Amniotic stem cell (primary cell): Measurements from ENCODE around the gene CDH23.

ENCODE experiments used
- DNase-seq: peaks from one replicate; lab custom pipeline; 2025; lab: John Stamatoyannopoulos, UW

The CDH23 gene

GRCh38 chr10:71392791-71393781, 3.6 kb upstream of the CDH23 start:
- no peak for DNase-seq

DNA sequence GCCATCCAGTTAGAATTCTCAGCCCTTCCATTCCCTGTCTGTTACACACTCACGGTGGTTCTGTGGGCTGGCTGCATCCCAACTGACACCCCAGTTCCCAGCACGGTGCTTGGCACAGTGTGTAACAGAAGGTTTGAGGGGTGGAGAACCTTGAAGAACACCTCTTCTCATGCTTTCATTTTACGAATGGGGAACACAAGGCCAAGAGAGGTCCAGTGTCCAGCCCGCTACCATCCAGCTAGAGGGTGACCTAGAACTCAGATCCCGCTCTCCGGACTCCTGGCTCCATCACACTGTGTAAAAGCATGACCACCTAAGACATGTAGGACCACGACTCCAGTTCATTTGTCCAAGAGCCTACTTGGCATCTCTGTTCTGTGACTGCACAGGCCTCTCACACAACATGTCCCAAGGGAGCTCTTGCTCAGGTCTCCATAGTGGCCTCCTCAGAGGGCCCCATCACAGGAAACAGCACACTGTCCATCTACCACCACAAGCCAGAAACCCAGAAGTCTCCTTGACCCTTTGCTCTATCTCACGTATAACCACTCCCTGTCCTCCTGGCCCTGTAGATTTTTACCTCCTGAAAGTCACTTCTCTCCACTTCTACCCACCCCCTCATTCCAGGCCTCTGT, 2.8 kb upstream of the CDH23 start:
- no peak for DNase-seq

GRCh38 chr10:71394926-71395562, 1.7 kb upstream of the CDH23 start:
- DNase-seq, result no peak

GRCh38 chr10:71395621-71396020, 1.1 kb upstream of the CDH23 start:
- no peak for DNase-seq

DNA sequence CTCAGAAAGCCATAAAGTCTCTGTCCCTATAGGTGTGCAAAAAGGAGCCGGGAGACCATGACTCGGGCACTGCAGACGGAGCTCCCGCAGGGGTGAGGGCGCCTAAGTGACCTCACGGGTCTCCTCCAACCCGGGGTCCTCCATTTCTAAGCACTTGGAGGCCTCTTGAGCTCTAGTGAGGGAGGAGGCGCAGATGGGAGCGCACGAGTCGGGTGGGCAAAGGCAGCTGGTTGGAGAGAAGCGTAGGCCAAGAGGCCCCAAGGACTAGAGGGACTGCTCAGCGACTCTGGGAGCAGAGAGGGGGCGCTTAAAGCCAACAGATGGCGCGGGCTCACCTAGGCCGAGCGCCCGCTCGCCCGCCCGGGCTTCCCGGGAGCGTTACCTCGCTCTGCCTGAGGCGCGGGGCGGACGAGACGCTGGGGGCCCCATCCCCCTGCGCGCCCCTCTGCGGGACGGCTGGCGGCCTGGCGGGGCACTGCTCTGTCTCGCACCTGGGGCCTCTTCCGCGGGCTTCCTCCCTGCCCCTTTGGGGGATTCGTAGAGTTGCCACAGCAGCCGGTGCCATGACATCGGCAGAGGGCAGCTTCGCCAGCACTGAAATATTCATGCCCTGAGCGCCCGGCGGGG, 523 bp upstream of the CDH23 start:
- no peak for DNase-seq

GRCh38 chr10:71397296-71398212, 834 bp downstream of the CDH23 start:
- no peak for DNase-seq

DNA sequence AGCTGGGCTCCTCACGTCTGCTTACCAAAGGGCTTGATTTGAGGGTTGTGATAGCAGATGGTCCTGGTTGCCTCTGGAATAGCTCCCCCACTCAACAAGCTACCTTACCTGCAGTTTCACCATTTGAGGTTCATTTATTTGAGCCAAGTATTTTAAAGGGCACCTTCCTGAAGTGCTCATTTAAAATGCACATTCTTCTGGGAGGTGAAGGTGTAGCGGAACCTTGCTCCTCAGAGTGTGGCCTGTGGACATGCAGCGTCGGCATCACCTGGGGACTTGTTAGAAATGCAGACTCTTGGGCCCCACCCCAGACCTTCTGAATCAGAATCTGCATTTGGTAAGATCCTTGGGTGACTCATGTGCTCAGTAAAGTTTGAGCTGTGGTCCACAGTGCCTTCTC, 2.3 kb downstream of the CDH23 start:
- DNase-seq, result no peak

DNA sequence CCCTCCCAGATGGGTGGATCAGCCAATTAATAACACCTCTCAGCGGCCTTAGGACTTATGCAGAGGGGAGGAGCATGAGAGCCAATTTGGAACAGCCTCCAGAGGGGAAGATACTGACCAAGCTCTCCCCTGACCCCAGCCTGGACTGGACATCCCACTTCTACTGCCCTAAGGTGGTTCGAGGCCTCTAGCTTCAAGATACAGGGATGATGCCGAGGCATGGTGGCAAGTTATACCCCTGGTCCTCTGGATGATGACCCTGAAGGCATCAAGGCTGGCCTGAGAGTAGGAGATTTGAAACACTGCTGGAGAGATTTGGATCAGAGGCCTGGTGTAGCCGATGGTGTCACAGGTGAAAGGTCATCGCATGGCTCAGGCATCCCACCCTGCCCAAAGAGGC, 3.2 kb downstream of the CDH23 start:
- DNase-seq, result no peak

GRCh38 chr10:71401056-71401455, 4.3 kb downstream of the CDH23 start:
- DNase-seq, result no peak

DNA sequence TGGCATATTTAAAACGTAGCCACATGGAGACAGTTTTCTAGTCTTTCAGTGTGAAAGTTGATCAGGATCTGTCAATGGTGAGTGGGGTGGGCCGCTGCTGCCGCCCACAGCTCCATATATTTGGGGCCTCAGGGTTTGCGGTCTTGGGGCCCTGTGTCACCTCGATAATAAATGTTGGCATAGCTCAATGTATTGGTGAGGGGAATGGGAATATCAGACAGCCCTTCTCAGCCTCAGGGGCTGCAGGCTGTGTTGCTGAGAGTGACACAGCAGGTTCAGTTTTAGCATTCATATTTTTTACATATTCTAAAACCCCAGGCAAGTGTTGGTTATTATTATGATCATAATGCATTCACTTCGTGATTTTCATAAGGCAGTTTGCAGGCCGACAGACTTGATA, 5.3 kb downstream of the CDH23 start:
- DNase-seq, result no peak

GRCh38 chr10:71404503-71405295, 8.0 kb downstream of the CDH23 start:
- no peak for DNase-seq

DNA sequence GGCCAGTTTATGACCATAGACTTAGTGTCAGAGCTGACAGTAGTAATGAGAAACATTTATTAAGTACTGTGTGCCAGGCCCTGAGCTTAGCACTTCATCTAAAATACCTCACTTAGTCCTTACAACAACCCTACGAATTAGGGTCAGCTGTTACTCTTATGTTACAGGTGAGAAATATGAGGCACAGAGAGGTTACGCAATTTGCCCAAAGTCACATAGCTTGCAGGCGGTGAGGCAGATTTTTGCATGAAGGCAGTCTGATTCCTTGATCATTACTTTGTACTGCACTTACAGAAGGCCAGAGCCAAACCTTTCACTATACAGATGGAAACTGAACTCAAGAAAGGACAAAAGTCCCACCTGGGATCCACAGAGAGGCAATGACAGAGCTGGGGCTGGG, 10.2 kb downstream of the CDH23 start:
- DNase-seq, result no peak

DNA sequence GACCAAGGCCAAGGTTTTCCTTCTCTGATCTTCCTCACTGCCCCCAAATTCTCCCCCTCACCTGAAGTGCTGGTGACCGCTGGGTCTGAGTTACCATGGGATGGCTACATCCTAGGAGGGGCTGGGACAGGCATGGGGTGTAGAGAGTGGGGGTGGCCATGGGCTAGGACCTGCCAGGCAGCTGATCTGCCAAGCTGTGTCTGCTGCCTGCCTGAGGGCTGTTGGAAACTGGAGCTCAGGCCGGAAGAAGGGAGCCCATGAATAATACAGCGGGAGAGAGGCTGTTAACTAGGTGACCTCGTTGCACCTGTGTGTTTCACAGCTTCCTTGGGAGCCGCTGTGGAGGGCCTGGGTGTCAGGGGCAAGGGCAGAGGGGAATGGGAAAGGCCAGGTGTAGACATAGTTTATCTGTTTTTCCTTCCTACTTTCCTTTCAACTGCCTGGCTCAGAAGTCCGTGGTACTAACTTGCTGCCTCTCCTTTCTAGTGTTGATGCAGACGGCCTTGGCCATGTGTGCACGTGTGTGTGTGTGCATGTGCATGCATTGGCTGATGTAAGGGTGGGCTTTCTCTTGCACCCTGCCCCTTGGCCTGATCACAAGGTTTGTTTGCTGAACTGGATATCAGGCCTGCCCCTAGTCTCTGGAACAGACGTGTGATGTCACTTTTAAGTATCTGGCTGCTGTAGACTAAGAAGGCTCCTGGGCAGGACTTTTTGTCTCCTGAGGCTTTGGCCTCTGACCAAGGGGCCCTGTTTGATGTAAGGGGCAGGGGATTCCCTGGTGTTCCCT, 11.9 kb downstream of the CDH23 start:
- no peak for DNase-seq

DNA sequence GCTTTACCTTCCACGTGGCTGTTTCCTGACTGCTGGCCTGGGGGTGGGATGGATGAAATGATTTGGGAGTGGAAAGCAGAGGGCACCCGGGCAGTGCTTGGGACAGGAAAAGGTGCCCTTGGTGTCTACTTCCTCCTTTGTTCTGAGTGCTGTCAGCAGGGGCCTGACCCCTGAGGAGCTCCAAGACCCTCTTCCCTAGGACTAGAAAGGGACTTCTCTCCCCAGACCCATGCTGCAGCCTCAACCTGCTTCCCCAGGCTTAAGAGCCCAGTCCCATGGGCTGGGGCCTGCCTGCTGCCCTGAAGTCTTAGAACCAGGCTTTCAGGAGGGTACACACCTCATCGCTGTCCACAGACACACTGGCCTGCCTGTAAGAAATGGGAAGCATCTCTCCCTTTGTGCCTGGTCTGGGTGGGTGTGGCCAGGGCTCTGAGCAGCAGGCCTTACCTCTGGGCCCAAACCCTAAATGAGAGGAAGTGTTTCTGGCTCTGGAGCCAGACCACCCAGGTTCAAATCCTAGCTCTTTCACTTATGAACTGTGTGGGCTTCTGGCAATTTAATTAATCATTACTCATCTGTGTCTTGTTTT, 12.9 kb downstream of the CDH23 start:
- no peak for DNase-seq

GRCh38 chr10:71413581-71413980, 16.9 kb downstream of the CDH23 start:
- DNase-seq, result no peak

DNA sequence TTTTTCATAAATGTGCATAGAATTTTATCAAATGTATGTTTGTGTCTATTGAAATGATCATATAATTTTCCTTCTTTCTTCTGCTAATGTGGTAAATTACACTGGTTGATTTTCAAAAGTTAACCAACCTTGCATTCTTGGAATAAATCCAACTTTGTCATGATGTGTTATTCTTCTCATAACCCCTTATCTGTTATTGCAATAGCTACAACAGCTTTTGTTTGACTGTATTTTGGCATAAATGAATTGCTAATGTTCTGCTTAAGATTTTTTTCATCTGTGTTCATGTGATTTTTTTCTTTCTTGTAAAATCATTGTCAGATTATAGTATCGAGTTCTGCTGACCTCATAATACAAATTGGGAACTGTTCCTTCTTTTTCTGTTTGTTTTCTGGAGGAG, 17.6 kb downstream of the CDH23 start:
- DNase-seq, result no peak

GRCh38 chr10:71419002-71419540, 22.4 kb downstream of the CDH23 start:
- DNase-seq, result no peak

GRCh38 chr10:71419750-71420149, 23.0 kb downstream of the CDH23 start:
- DNase-seq, result no peak

- no peak for DNase-seq
These were observed 24.3 kb downstream of the CDH23 start for GRCh38 chr10:71421075-71421434.
